NCI-H526 treated with DMSO at 0.1 percent for 48 hours (cell line): ENCODE results near the gene MRRF.
A peak's percentile ranks its signal among the peaks of the same experiment; 100 is the strongest.
"Not testable (repeated sequence)": the region's sequence is repeated elsewhere in the genome, so short reads cannot be mapped to it uniquely, and the experiment has no call there.

Source experiments
- DNase-seq: peaks from one replicate; lab custom pipeline; 2025; lab: John Stamatoyannopoulos, UW

The MRRF gene

GRCh38 chr9:122277285-122277897 is 12.7 kb downstream of the MRRF start:
- no peak for DNase-seq

- DNase-seq: no peak
These were observed 16.7 kb downstream of the MRRF start for GRCh38 chr9:122281368-122281767.

GRCh38 chr9:122286764-122287163 is 22.1 kb downstream of the MRRF start:
- DNase-seq: no peak

- no peak for DNase-seq
These were observed 22.6 kb downstream of the MRRF start for GRCh38 chr9:122287214-122287720.

- no peak for DNase-seq
These were observed 26.8 kb downstream of the MRRF start for GRCh38 chr9:122291458-122291857.

GRCh38 chr9:122294531-122294930 is 29.8 kb downstream of the MRRF start:
- DNase-seq: no peak

GRCh38 chr9:122297512-122297911 is 32.8 kb downstream of the MRRF start:
- no peak for DNase-seq

- DNase-seq: peak; percentile 10
These were observed 37.8 kb downstream of the MRRF start for GRCh38 chr9:122302237-122303093.

GRCh38 chr9:122307061-122307460 is 42.4 kb downstream of the MRRF start:
- no peak for DNase-seq

- no peak for DNase-seq
These were observed 43.2 kb downstream of the MRRF start for GRCh38 chr9:122307925-122308324.

- DNase-seq: no peak
These were observed 45.2 kb downstream of the MRRF start for GRCh38 chr9:122309861-122310260.

- DNase-seq: no peak
These were observed 49.5 kb downstream of the MRRF start for GRCh38 chr9:122314165-122314564.

GRCh38 chr9:122315534-122315933 is 50.9 kb downstream of the MRRF start:
- DNase-seq: no peak

GRCh38 chr9:122318284-122318683 is 53.6 kb downstream of the MRRF start:
- DNase-seq: no peak

- DNase-seq: no peak
These were observed 55.8 kb downstream of the MRRF start for GRCh38 chr9:122320413-122320881.

- DNase-seq: no peak
These were observed 57.9 kb downstream of the MRRF start for GRCh38 chr9:122322553-122322952.

GRCh38 chr9:122324665-122325064 is 60.0 kb downstream of the MRRF start:
- not testable (repeated sequence) for DNase-seq

GRCh38 chr9:122325124-122325523 is 60.4 kb downstream of the MRRF start:
- DNase-seq: no peak

GRCh38 chr9:122327175-122327574 is 62.5 kb downstream of the MRRF start:
- no peak for DNase-seq

GRCh38 chr9:122329597-122329996 is 64.9 kb downstream of the MRRF start:
- DNase-seq: no peak

GRCh38 chr9:122330466-122330865 is 65.8 kb downstream of the MRRF start:
- DNase-seq: not testable (repeated sequence)

- DNase-seq: no peak
These were observed 66.8 kb downstream of the MRRF start for GRCh38 chr9:122331523-122331927.

GRCh38 chr9:122332083-122332482 is 67.4 kb downstream of the MRRF start:
- DNase-seq: no peak
